SK-N-SH treated with all-trans-retinoic acid at 6 μM for 48 hours (cell line): Measurements from ENCODE around the gene ZBTB40.

ENCODE experiments used
- BACH2 ChIP-seq: fragments of 250-450 bp; sonication (Bioruptor Pico); IDR thresholded peaks from 2 replicates; pipeline ENCODE4 v1.9.0; 2021; ENCODE audit warnings: mild to moderate bottlenecking, borderline replicate concordance
- PATZ1 ChIP-seq: fragments of 250-450 bp; sonication (Bioruptor Pico); IDR thresholded peaks from 2 replicates; pipeline ENCODE4 v1.8.0; 2020; ENCODE audit warnings: mild to moderate bottlenecking, moderate library complexity, borderline replicate concordance
- TOX ChIP-seq: fragments of 250-450 bp; sonication (Bioruptor Pico); IDR thresholded peaks from 2 replicates; pipeline ENCODE4 v1.8.0; 2021; ENCODE audit warnings: mild to moderate bottlenecking, moderate library complexity, borderline replicate concordance
- ZFP3 ChIP-seq: fragments of 250-450 bp; sonication (Bioruptor Pico); IDR thresholded peaks from 2 replicates; pipeline ENCODE4 v1.5.0; 2020; ENCODE audit warnings: mild to moderate bottlenecking, moderate library complexity
- ZNF70 ChIP-seq: fragments of 450-650 bp; formaldehyde crosslinking; IDR thresholded peaks from 2 replicates; pipeline ENCODE4 v1.5.0; 2020; ENCODE audit warnings: mild to moderate bottlenecking, moderate library complexity
- TF ChIP-seq, protein P1 (sequence below): fragments of 250-450 bp; sonication (Bioruptor Pico); IDR thresholded peaks from 2 replicates; pipeline ENCODE4 v1.8.0; 2021; ENCODE audit warnings: low read depth, mild to moderate bottlenecking, moderate library complexity, borderline replicate concordance
- TF ChIP-seq, protein P2 (sequence below): fragments of 250-450 bp; sonication (Bioruptor Pico); IDR thresholded peaks from 2 replicates; pipeline ENCODE4 v1.5.1; 2020; ENCODE audit warnings: low read depth, mild to moderate bottlenecking, moderate library complexity

GRCh38 chr1:22457836-22458235 is 6.2 kb downstream of the ZBTB40 start:
- TF ChIP-seq BACH2 (CRISPR knock-in tag) (no peak), ZFP3 (no peak), PATZ1 (CRISPR knock-in tag) (no peak), ZNF70 (CRISPR knock-in tag) (no peak), TOX (CRISPR knock-in tag) (no peak)
- TF ChIP-seq, protein P1, sequence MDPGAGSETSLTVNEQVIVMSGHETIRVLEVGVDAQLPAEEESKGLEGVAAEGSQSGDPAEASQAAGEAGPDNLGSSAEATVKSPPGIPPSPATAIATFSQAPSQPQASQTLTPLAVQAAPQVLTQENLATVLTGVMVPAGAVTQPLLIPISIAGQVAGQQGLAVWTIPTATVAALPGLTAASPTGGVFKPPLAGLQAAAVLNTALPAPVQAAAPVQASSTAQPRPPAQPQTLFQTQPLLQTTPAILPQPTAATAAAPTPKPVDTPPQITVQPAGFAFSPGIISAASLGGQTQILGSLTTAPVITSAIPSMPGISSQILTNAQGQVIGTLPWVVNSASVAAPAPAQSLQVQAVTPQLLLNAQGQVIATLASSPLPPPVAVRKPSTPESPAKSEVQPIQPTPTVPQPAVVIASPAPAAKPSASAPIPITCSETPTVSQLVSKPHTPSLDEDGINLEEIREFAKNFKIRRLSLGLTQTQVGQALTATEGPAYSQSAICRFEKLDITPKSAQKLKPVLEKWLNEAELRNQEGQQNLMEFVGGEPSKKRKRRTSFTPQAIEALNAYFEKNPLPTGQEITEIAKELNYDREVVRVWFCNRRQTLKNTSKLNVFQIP (CRISPR knock-in tag): no peak
- TF ChIP-seq, protein P2, sequence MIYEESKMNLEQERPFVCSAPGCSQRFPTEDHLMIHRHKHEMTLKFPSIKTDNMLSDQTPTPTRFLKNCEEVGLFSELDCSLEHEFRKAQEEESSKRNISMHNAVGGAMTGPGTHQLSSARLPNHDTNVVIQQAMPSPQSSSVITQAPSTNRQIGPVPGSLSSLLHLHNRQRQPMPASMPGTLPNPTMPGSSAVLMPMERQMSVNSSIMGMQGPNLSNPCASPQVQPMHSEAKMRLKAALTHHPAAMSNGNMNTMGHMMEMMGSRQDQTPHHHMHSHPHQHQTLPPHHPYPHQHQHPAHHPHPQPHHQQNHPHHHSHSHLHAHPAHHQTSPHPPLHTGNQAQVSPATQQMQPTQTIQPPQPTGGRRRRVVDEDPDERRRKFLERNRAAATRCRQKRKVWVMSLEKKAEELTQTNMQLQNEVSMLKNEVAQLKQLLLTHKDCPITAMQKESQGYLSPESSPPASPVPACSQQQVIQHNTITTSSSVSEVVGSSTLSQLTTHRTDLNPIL (CRISPR knock-in tag): no peak
